Ovary (tissue), 3 donors: ENCODE data around the gene THEMIS.

Experiments used
- CTCF ChIP-seq, 3 donors: fragments of 450-650 bp in 2 of 3; fragments of 200-600 bp in 1 of 3; IDR thresholded peaks; one replicate each; pipeline versions ENCODE4 v1.5.1 to v1.8.0; 2016 to 2022; ENCODE audit warnings: antibody characterized with exemption in 3 of 3, mild to moderate bottlenecking in 1 of 3
- EP300 ChIP-seq: sonication (generic); formaldehyde crosslinking; IDR thresholded peaks from one replicate; pipeline ENCODE4 v1.6.1; 2017; ENCODE audit warnings: antibody characterized with exemption
- donor health status: DM: no; HTN: no; CAD: no.

GRCh38 chr6:127776320-127776719 is 124.5 kb downstream of the THEMIS start:
- TF ChIP-seq CTCF (IDR thresholded peaks at IDR 0.05) = no peak
- no peak for TF ChIP-seq EP300
